Stomach (tissue), 4 donors: Measurements from ENCODE around the gene RNF114.

Experiments used
- EP300 ChIP-seq: sonication (generic); formaldehyde crosslinking; IDR thresholded peaks from one replicate; pipeline ENCODE4 v1.6.1; 2017; ENCODE audit warnings: antibody characterized with exemption
- POLR2A ChIP-seq, 4 donors: fragments of 450-650 bp; IDR thresholded peaks; one replicate each; pipeline ENCODE4 v1.6.1; 2016; ENCODE audit warnings: antibody characterized with exemption in 4 of 4, control low read depth in 2 of 4, mild to moderate bottlenecking in 1 of 4, moderate library complexity in 1 of 4
- POLR2AphosphoS5 ChIP-seq, 3 donors: sonication (generic); formaldehyde crosslinking; IDR thresholded peaks; one replicate each; pipeline ENCODE4 v1.6.1; 2016; ENCODE audit warnings: antibody characterized with exemption in 3 of 3
- TF ChIP-seq, protein P1 (sequence below), 7 experiments: fragments of 450-650 bp in 4 of 7; fragments of 200-600 bp in 3 of 7; sonication (generic) in 3 of 7; IDR thresholded peaks; one replicate each; pipeline ENCODE4 v1.5.1; 2016 to 2019; ENCODE audit warnings: antibody characterized with exemption in 7 of 7, control low read depth in 2 of 7, mild to moderate bottlenecking in 1 of 7

DNA sequence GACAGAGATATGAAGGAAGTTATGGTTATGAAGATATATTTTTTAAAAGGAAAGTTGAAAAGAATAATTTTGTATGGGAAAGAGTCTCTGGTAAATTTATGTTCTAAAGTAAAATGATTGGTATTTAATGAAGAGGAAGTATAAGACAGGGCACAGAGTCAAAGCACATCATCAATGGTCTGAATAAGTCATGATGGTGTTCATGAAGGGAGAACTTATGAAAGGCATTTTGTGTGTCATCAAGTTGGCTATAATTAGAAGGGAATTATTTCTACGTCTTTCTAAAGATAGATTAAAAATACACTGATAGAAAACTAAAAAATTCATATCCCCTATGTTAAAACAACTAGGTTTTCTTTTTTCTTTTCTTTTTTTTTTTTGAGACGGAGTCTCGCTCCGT is 25.2 kb downstream of the RNF114 start:
- TF ChIP-seq POLR2A (IDR thresholded peaks at IDR 0.05) (no peak), POLR2AphosphoS5 (IDR thresholded peaks at IDR 0.05) (no peak), EP300 (no peak)
- TF ChIP-seq, protein P1, sequence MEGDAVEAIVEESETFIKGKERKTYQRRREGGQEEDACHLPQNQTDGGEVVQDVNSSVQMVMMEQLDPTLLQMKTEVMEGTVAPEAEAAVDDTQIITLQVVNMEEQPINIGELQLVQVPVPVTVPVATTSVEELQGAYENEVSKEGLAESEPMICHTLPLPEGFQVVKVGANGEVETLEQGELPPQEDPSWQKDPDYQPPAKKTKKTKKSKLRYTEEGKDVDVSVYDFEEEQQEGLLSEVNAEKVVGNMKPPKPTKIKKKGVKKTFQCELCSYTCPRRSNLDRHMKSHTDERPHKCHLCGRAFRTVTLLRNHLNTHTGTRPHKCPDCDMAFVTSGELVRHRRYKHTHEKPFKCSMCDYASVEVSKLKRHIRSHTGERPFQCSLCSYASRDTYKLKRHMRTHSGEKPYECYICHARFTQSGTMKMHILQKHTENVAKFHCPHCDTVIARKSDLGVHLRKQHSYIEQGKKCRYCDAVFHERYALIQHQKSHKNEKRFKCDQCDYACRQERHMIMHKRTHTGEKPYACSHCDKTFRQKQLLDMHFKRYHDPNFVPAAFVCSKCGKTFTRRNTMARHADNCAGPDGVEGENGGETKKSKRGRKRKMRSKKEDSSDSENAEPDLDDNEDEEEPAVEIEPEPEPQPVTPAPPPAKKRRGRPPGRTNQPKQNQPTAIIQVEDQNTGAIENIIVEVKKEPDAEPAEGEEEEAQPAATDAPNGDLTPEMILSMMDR (IDR thresholded peaks at IDR 0.05): no peak
